NCI-H2171 treated with DMSO at 0.1 percent for 48 hours (cell line): ENCODE results near the gene SUN1.

ENCODE experiments used
- DNase-seq: peaks from one replicate; lab custom pipeline; 2025; lab: John Stamatoyannopoulos, UW

The SUN1 gene

DNA sequence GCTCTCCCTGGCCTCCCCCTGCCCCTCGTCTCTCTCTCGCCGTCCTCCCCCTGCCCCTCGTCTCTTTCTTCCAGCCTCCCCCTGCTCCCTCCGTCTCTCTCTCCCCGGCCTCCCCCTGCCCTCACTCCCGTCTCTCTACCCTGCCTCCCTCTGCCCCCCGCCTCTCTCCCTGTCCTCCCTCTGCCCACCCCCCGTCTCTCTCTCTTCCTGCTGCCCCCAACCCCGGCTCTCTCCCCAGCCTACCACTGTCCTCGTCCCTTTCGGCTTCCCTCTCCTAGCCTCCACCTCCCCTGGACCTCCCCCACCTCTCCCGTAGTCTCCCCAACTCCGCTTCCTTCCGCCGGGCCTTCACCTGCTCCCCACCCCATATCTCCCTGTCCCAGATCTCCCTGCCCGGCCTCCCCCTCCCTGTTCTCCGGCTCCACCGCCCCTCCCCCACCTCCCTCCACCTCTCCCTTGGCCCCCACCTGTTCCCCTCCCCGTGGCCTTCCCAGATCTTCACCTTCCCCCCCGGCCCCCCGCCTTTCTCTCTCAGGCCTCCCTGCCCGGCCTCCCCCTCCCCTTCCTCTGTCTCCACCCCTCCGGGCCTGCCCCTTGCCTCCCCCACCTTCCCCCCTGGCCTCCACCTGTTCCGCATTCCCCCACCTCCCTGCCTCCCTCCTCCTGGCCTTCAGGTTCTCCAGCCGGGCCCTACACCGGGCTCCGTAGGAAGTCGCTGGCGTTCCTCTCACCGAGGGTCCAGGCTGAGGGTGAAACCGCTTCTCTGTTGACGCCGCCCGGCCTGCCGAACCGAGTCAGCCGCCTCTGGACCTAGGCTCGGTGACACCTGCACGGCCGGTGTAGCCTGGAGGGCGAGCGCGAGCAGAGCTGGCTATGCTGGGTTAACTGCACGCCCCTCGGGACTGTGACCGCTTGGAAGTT lies 45.3 kb downstream of the SUN1 start:
- DNase-seq, result no peak

- no peak for DNase-seq
Observed at GRCh38 chr7:879093-879492, 46.8 kb downstream of the SUN1 start.

- no peak for DNase-seq
Observed at GRCh38 chr7:879706-880105, 47.4 kb downstream of the SUN1 start.

GRCh38 chr7:880450-880849 lies 48.2 kb downstream of the SUN1 start:
- no peak for DNase-seq

DNA sequence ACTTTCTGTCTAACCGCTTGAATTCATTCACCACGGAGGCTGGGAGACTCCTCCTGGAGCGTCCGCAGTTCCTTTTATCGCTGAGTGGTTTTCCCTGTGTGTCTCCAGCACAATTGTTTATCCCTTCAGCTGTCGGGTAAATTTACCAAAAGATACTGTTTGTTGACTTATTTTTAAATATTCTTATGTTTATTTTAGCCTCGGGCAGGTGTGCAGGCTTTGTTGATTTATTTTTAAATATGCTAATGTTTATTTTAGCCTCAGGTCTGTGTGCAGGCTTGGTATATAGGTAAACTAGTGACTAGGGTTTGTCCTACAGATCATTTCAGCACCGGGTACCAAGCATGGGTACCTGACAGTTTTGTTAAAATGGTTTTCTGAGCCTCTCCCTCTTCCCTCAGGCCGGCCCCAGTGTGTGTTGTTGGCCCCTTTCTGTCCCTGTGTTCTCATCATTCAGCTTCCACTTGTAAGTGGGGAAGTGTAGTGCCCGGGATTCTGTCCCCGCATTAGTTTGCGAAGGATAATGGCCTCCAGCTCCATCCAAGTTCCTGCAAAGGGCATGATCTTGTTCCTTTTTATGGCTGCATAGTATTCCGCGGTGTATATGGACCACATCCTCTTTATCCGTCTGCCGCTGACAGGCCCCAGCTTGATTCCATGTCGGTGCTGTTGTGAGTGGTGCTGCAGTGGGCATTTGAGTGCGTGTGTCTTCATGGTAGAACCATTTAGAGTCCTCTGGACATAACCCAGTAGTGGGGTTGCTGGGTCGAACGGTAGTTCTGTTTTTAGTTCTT lies 49.4 kb downstream of the SUN1 start:
- no peak for DNase-seq

DNA sequence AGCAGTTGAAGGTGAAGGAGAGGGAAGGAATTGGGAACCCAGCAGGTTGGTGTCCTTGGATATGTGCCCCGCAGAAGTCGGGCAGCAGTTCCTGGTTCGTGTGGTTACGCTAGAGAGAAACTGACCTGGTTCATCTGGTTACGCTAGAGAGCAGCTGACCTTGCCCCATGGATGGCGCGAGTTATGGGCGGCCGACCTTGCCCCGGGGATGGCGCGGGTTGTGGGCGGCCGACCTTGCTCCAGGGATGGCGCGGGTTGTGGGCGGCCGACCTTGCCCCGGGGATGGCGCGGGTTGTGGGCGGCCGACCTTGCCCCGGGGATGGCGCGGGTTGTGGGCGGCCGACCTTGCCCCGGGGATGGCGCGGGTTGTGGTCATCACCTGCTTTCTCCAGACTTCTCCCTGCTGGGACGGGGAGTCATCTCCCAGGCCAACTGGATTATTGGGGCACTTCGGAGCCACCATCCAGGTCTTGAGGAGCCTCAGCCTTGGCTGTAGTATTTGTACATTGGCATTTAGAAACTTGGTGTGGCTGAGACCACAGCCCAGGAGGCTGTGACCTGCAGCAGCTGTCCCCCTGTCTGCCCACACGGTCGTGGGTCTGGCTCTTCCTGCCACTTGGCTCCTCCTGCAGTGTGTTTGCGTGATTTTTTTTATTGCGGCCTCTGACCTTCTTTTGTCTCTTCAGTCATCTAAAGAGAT lies 50.2 kb downstream of the SUN1 start:
- no peak for DNase-seq

DNA sequence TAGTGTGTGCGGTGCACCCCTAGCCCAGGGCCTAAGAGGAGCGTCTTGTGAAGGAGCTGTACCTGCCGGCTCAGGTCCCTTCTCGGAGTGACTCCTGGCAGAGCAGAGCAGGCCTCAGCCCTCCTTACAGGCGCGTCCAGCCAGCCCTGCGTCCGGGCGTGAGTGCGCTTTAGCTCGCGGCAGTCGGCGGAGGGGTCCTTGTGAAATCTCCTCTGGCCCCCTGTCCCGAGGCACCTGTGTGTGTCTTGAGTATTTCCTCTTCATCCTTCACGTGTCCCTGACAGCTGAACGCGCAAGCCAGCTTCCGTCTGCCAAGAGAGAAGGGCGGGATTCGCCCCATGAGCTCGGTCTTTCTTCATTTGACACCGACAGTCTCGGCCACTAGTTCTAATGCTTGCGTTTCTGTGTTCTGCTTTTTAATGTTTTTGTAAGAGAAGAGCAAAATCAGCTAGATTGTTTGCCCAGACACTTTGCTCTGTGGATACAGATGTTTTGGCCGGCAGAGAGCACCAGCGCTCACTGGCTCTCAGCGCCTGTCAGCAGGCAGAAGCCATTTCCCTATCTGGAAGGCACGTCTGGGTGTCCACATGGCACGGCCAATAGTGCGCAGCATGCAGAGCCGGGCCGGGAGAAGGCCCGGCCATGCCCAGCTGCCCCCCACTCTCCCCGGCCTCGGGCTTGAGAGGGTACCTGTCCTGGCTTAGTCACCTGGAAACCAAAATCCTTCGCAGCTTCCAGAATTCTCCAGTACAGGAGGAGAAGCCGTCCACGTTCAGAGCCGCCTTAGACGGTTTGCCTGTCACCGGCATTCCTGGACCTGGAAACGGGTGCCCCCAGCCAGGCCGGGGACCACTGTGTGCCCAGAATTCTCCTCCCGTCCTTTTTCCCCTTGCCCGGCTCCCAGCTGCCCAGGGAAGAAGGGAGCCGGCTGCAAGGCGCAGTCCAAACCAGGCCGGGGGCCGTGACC lies 51.1 kb downstream of the SUN1 start:
- no peak for DNase-seq

DNA sequence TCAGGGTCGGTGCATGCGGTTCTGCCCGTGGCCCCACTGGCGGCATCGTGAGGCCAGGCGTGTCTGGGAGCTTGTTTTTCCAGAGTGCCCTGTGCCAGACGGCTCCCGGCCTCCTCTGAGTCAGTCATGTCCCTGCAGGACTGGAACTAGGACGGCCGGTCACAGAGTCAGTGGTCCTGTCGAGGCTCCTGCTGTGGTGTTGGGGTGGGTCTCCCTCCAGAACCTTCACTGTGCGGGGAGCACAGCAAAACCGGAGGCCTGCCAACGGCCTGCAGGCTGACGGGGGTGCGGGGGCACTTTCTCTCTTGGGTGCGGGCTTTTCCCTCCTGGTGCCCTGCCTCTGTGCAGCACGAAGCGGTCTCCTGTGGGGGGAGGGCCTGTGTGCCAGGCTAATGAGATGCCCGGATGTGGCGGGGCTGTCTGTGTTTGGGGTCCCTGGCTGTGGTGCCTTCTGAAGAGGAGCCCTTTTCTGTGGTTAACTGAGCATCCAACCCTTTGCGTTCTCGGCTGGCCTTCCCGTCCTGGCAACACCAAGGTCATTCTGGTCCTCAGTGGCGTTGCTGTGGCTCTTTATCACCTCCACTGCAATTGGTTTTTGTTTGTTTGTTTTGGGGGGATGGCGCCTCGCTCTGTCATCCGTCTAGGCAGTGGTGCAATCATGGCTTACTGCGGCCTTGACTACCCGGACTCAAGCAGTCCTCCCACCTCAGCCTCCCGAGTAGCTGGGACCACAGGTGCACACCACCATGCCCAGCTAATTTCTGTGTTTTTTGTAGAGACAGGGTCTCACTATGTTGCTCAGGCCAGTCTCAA lies 52.1 kb downstream of the SUN1 start:
- DNase-seq, result no peak

DNA sequence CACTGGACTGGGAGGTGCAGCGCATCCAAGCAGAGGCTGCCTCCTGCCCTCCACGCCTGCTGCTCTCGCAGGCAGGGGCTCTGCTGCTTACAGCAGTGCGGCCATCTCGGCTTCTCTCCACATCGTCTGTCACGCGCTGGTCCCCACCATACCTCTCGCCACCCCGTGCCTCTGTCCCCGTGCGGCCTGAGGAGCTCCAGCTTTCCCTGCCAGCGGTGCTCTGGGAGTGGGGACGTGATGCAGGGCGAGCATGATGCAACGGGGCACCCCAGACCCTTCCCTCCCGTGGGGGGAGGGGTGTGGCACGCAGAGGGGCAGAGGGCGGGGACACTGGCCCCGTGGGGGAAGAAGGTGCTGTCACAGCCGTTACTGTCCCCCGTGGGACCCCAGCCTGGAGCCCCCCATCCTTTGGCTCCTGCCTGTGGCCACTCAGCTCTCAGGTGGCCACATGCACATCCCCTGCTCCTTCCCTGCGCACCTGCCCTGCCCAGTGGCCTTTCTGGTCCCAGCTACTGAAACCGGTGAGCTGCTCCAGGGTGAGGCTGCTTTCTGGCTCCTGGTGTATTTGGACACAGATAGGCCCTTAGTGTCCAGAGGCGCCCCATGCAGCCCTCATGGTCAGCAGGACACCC lies 53.1 kb downstream of the SUN1 start:
- DNase-seq, result no peak

DNA sequence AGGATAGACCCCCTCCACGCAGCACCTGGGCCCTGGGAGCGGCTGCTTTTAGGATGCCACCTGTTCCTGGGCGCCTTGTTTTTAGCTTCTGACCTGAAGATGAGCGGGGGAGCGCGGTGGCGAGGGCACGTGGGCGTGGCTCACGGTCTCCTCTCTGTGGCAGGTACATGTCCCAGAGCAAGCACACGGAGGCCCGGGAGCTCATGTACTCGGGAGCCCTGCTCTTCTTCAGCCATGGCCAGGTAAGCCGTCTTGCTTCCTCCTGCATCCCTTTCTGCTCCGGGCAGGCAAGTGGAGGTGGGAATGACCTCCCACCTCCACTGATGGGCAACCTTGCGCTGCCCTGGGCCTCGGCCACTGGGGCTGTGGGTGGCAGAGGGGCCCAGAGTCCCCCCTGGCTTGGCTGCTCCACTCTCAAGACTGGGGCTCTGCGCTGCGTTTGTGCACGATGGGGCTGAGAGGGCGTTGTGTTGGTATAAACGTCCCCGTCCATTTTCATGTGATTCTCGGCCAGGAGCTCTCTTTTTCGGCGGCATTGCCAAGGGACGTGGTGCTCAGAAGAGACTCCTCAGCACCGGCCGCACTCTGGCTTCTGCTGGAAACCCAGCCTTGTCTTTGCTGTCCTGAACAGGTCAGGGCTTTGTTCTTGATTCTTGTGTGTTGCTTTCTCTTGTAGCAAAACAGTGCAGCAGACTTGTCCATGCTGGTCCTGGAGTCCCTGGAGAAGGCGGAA lies 53.8 kb downstream of the SUN1 start:
- DNase-seq, result no peak

DNA sequence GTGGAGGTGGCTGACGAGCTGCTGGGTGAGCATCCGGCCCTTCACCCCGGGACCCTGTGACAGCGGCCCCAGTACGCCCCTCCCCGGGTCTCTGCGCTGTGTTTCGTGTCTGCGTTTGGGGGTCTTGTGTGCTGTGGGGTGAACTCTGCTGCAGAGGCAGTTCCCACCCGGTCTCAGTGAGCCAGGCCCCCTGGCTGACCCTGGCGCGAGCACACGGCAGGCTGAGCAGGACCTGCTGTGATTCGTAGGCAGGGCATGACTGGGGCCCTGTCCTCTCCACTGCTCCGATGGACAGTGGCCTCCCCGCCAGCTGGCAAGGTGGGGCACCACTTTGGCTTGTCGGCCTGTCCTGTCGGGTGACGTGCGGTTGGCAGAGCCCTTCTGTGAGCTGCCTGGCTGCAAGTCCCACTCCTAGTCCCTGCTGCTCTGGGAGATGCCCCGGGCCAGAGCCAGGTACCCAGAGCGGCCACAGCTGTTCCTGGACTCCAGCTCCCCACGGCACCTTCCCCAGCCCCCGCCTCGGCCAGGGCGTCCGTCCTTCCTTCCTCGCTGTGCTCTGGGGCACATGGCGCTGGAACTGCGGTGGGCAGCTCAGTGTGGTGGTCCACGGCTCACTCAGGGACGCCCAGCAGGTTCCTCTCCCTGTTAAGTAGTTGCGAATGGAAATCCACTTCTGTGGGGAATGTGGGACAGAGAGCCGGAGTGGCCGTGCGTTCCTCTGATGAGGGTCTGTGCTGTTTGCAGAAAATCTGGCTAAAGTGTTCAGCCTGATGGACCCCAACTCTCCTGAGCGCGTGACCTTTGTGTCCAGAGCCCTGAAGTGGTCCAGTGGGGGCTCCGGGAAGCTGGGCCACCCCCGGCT lies 54.6 kb downstream of the SUN1 start:
- DNase-seq, result no peak

DNA sequence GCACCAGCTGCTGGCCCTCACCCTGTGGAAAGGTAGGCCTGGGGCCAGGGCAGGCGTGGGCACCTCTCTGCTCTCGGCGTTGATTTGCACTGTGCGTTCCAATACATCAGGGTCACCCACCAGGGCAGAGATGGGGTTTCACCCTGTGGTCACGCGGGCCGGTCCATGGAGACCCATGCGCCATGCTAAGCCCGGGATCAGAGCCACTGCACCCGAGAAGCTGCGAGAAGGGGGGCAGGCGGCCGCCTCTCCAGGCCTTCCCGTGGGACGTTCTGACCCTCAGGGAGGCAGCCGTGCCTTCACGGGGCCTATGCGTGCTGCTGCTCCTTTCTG lies 55.2 kb downstream of the SUN1 start:
- DNase-seq, result no peak

GRCh38 chr7:888081-889024 lies 56.1 kb downstream of the SUN1 start:
- DNase-seq, result no peak

DNA sequence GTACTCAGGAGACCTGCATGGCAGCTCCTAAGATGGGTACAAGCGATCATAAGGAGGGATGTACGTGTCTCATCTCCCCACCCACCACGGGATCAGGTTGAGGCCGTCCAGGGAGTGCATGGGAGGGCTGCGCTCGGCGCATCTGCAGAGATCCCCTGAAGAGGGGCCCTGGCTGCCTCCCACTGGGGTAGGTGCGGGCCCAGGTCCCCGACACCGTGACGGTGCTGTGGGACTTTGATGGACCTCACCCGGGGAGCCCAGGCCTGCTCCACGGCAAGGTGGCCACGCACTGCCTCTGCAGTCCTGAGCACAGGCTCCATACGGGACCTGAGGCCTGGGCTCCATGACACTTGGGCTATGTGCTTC lies 56.7 kb downstream of the SUN1 start:
- no peak for DNase-seq

DNA sequence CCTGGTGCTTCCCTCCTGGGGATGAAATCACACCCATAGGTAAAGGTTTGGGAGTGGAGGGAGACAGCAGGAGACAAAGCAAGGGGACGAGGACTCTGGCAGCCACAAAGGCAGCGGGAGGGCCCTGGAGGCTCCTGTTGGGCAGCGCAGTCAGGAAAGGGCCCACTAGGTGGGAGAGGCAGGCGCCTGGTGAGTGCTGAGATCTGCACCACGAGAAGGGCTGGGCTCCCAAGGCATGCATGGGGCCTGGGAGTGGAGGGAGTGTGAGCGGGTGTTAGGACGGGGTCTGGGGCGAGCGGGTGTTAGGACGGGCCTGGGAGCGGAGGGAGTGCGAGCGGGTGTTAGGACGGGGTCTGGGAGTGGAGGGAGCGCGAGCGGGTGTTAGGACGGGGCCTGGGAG lies 57.1 kb downstream of the SUN1 start:
- no peak for DNase-seq

GRCh38 chr7:890868-891267 lies 58.6 kb downstream of the SUN1 start:
- DNase-seq, result no peak

DNA sequence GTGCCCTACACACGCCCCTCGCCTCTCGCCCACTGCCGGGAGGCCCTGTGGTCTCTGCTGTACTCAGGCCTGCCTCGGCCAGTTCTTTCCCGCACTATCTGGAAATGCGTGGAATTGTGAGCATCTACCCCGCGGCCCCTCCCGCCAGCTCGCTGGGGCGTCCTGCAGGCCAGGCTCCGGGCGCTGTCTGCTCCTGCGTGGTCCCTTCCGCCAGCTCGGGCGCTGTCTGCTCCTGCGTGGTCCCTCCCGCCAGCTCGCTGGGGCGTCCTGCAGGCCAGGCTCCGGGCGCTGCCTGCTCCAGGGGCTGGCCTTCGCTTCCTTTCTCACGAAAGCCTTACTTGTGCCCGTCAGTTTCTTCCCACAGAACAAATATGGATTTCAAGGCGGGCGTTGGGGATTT lies 59.0 kb downstream of the SUN1 start:
- DNase-seq, result no peak

- no peak for DNase-seq
Observed at GRCh38 chr7:891805-892204, 59.5 kb downstream of the SUN1 start.
